ENCODE results near the gene COQ2. TPM values are rescaled to one million over a fixed set of nuclear protein-coding genes. Genes with fewer than 3 reads are reported as not detected.

Gene COQ2
- polyA plus RNA-seq, 1 of the 3 experiments (the other 2 are of a cell fraction) = 14.8 TPM

DNA sequence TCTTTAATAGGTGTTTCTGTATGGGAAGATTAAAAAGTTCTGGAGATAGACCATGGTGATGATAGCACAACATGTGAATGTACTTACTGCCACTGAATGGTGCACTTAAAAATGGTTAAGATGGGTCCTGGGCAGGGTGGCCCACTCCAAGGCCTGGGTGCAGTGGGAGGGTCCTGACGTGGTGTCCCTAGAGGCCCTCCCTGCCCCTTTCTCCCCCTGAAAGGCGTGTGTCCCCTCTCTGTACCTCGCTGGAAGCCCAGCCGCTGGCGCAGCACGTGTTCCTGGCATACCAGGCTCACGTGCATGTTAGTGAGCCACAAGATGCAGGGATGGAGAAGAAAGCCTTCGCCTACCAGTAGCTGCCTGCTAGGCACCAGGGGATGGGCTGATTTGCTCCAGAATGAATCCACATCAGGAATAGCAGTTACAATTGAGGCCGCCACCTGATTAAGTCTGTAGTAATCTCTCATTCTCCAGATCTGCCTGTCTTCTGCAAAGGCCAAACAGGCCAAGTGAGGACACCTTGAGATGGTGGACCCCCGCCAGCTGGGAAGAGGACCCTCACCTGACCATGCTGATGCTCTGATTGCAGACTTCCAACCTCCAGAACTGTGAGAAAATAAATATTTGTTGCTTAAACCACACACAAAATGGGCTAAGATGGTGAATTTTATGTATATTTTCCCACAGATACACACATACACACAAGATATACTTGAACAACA, 67.5 kb downstream of the COQ2 start:
- no peaks in the 10 kb centered on the region for H3K36me3 ChIP-seq (replicated peaks in 1 of 2; ENCODE audit: control insufficient read depth in 1 of 2, insufficient read depth in 2 of 2, low read length in 1 of 2)
- H3K9me3 ChIP-seq = no peaks in the 10 kb centered on the region
- ChIA-PET CTCF (interaction anchor here (1.7 kb wide), 1 partner anchor 36 kb away, joined by 4 read pairs; no protein-coding TSS in a partner anchor), POLR2A (interaction anchor here (0.6 kb wide), 1 partner anchor 9 kb away, joined by 3 read pairs; no protein-coding TSS in a partner anchor)
- H3K4me1 ChIP-seq (ENCODE audit: control insufficient read depth in 1 of 2, insufficient read depth in 2 of 2, low read depth in 1 of 2, low read length in 1 of 2) = peaks cover 0 to 5% of the 10 kb centered on the region in 2 experiments; a peak in 1 of 4 replicates
- WGBS (ENCODE audit: low lambda C conversion rate) = 93% methylated on average over 8 of the region's 10 CpGs
- H3K4me3 ChIP-seq (ENCODE audit: low read depth in 2 of 2, low read length in 1 of 2) = no peak overlapping the region
- no peak overlapping the region for H2AFZ ChIP-seq (ENCODE audit: low read depth)
- H3K9ac ChIP-seq = no peak overlapping the region
- DNase-seq = no peak
- no peaks in the 10 kb centered on the region for H3K27me3 ChIP-seq (ENCODE audit: insufficient read depth)
- no peak overlapping the region for H3K4me2 ChIP-seq
- H4K20me1 ChIP-seq (ENCODE audit: insufficient read depth) = no peaks in the 10 kb centered on the region
- H3F3A ChIP-seq (replicated peaks; ENCODE audit: insufficient read depth) = no peaks in the 10 kb centered on the region
- TF ChIP-seq EZH2phosphoT487 (IDR thresholded peaks at IDR 0.05; ENCODE audit: borderline replicate concordance, low read depth) (no peak), RFX5 (IDR thresholded peaks at IDR 0.05; ENCODE audit: low read length) (no peak), GATA2 (CRISPR knock-in tag; IDR thresholded peaks at IDR 0.05) (no peak), TCF12 (IDR thresholded peaks at IDR 0.05) (no peak), TEAD4 (IDR thresholded peaks at IDR 0.05; ENCODE audit: borderline replicate concordance, insufficient read depth) (no peak), FOSL2 (IDR thresholded peaks at IDR 0.05; ENCODE audit: borderline replicate concordance, low read depth) (no peak), SMC3 (IDR thresholded peaks at IDR 0.05; ENCODE audit: low read depth, low read length) (no peak), FOXM1 (IDR thresholded peaks at IDR 0.05; ENCODE audit: low read depth) (no peak), MAX (IDR thresholded peaks at IDR 0.05; ENCODE audit: low read depth) (no peak), NRF1 (IDR thresholded peaks at IDR 0.05; ENCODE audit: low read depth, low read length) (no peak), TAF1 (IDR thresholded peaks at IDR 0.05; ENCODE audit: borderline replicate concordance, low read depth, low read length) (no peak), YY1 (IDR thresholded peaks at IDR 0.05; ENCODE audit: low read depth) (no peak), JUND (IDR thresholded peaks at IDR 0.05) (no peak), RAD21 (IDR thresholded peaks at IDR 0.05; ENCODE audit: low read length) (no peak), POLR2AphosphoS5 (IDR thresholded peaks at IDR 0.05; ENCODE audit: low read depth, low read length) (no peak), RCOR1 (IDR thresholded peaks at IDR 0.05; ENCODE audit: low read length) (no peak)
- TF ChIP-seq, protein P1, sequence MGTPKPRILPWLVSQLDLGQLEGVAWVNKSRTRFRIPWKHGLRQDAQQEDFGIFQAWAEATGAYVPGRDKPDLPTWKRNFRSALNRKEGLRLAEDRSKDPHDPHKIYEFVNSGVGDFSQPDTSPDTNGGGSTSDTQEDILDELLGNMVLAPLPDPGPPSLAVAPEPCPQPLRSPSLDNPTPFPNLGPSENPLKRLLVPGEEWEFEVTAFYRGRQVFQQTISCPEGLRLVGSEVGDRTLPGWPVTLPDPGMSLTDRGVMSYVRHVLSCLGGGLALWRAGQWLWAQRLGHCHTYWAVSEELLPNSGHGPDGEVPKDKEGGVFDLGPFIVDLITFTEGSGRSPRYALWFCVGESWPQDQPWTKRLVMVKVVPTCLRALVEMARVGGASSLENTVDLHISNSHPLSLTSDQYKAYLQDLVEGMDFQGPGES (IDR thresholded peaks at IDR 0.05; ENCODE audit: low read depth, low read length) = no peak
- no peaks in the 10 kb centered on the region for H3K79me2 ChIP-seq (ENCODE audit: insufficient read depth)
- no peak overlapping the region for H3K27ac ChIP-seq (ENCODE audit: low read depth in 2 of 2, low read length in 1 of 2)
- H3K9me2 ChIP-seq = no peaks in the 10 kb centered on the region

- DNase-seq = no peak
- no peak overlapping the region for H3K4me2 ChIP-seq
- no peaks in the 10 kb centered on the region for H3K36me3 ChIP-seq (replicated peaks in 1 of 2; ENCODE audit: control insufficient read depth in 1 of 2, insufficient read depth in 2 of 2, low read length in 1 of 2)
- TF ChIP-seq JUND (IDR thresholded peaks at IDR 0.05) = no peak
- no peak for TF ChIP-seq GATA2 (CRISPR knock-in tag; IDR thresholded peaks at IDR 0.05)
- TF ChIP-seq ZBTB33 (IDR thresholded peaks at IDR 0.05; ENCODE audit: borderline replicate concordance, low read depth) = no peak
- no peak for TF ChIP-seq EZH2phosphoT487 (IDR thresholded peaks at IDR 0.05; ENCODE audit: borderline replicate concordance, low read depth)
- TF ChIP-seq CHD2 (IDR thresholded peaks at IDR 0.05; ENCODE audit: low read length, partially characterized antibody) = no peak
- TF ChIP-seq TCF12 (IDR thresholded peaks at IDR 0.05) = no peak
- no peak for TF ChIP-seq FOSL2 (IDR thresholded peaks at IDR 0.05; ENCODE audit: borderline replicate concordance, low read depth)
- no peak for TF ChIP-seq CTCF (IDR thresholded peaks at IDR 0.05)
- TF ChIP-seq TEAD4 (IDR thresholded peaks at IDR 0.05; ENCODE audit: borderline replicate concordance, insufficient read depth) = no peak
- TF ChIP-seq NRF1 (IDR thresholded peaks at IDR 0.05; ENCODE audit: low read depth, low read length) = no peak
- no peak for TF ChIP-seq EP300 (IDR thresholded peaks at IDR 0.05; ENCODE audit: borderline replicate concordance in 1 of 2, low read depth in 1 of 2, low read length in 1 of 2)
- no peak for TF ChIP-seq SIN3A (IDR thresholded peaks at IDR 0.05; ENCODE audit: borderline replicate concordance, low read depth, low read length)
- TF ChIP-seq RXRA (IDR thresholded peaks at IDR 0.05; ENCODE audit: borderline replicate concordance, low read depth) = no peak
- H3K9me3 ChIP-seq = no peaks in the 10 kb centered on the region
- no peaks in the 10 kb centered on the region for H3K79me2 ChIP-seq (ENCODE audit: insufficient read depth)
- H3K9ac ChIP-seq = no peak overlapping the region
- H4K20me1 ChIP-seq (ENCODE audit: insufficient read depth) = no peaks in the 10 kb centered on the region
- no peak overlapping the region for H2AFZ ChIP-seq (ENCODE audit: low read depth)
- no peaks in the 10 kb centered on the region for H3K9me2 ChIP-seq
- ChIA-PET CTCF (no interaction called here), POLR2A (no interaction called here)
- H3K27me3 ChIP-seq (ENCODE audit: insufficient read depth) = no peaks in the 10 kb centered on the region
- no peak overlapping the region for H3K27ac ChIP-seq (ENCODE audit: low read depth in 2 of 2, low read length in 1 of 2)
- no peaks in the 10 kb centered on the region for H3F3A ChIP-seq (replicated peaks; ENCODE audit: insufficient read depth)
- H3K4me1 ChIP-seq (ENCODE audit: control insufficient read depth in 1 of 2, insufficient read depth in 2 of 2, low read depth in 1 of 2, low read length in 1 of 2) = no peaks in the 10 kb centered on the region
- H3K4me3 ChIP-seq (ENCODE audit: low read depth in 2 of 2, low read length in 1 of 2) = no peak overlapping the region
Observed at GRCh38 chr4:83214079-83214478, 70.5 kb downstream of the COQ2 start.

Measured in SK-N-SH (cell line).